ENCODE results near the gene SBF2.

Gene SBF2

GRCh38 chr11:9769621-9770020, 524.4 kb downstream of the SBF2 start:
- no peaks in the 10 kb centered on the region for H3F3A ChIP-seq (ENCODE audit: insufficient read depth)
- TF ChIP-seq CTCF (IDR thresholded peaks at IDR 0.05; ENCODE audit: insufficient read depth, low read length, poor library complexity, severe bottlenecking): no peak
- TF ChIP-seq EZH2phosphoT487 (conservative IDR thresholded peaks at IDR 0.05; ENCODE audit: low read length): no peak
- H2AFZ ChIP-seq (ENCODE audit: low read depth, low read length, severe bottlenecking): no peak overlapping the region
- H3K9ac ChIP-seq (ENCODE audit: low read length): no peak overlapping the region
- H4K20me1 ChIP-seq (ENCODE audit: low read depth, low read length): no peaks in the 10 kb centered on the region
- no peak overlapping the region for H3K4me2 ChIP-seq (ENCODE audit: low read depth, low read length, poor library complexity, severe bottlenecking)
- H3K27me3 ChIP-seq (ENCODE audit: low read length): no peaks in the 10 kb centered on the region
- no peak overlapping the region for H3K4me3 ChIP-seq (ENCODE audit: insufficient read depth, low read length, poor library complexity, severe bottlenecking)
- H3K9me2 ChIP-seq (replicated peaks; ENCODE audit: insufficient read depth, low read length): no peaks in the 10 kb centered on the region
- peaks cover 32% of the 10 kb centered on the region for H3K79me2 ChIP-seq (ENCODE audit: insufficient read depth, low read length)
- H3K9me3 ChIP-seq (ENCODE audit: insufficient read depth, low read length): no peaks in the 10 kb centered on the region
- no peak overlapping the region for H3K27ac ChIP-seq (ENCODE audit: low read depth, low read length)
- no peaks in the 10 kb centered on the region for H3K36me3 ChIP-seq (ENCODE audit: low read length)

GRCh38 chr11:9765320-9766101, 528.5 kb downstream of the SBF2 start:
- TF ChIP-seq EZH2phosphoT487 (conservative IDR thresholded peaks at IDR 0.05; ENCODE audit: low read length): no peak
- TF ChIP-seq CTCF (IDR thresholded peaks at IDR 0.05; ENCODE audit: insufficient read depth, low read length, poor library complexity, severe bottlenecking): no peak
- no peak overlapping the region for H3K9ac ChIP-seq (ENCODE audit: low read length)
- H3K79me2 ChIP-seq (ENCODE audit: insufficient read depth, low read length): peaks cover 48% of the 10 kb centered on the region
- no peaks in the 10 kb centered on the region for H3K27me3 ChIP-seq (ENCODE audit: low read length)
- H4K20me1 ChIP-seq (ENCODE audit: low read depth, low read length): no peaks in the 10 kb centered on the region
- no peak overlapping the region for H2AFZ ChIP-seq (ENCODE audit: low read depth, low read length, severe bottlenecking)
- no peak overlapping the region for H3K27ac ChIP-seq (ENCODE audit: low read depth, low read length)
- no peak overlapping the region for H3K4me3 ChIP-seq (ENCODE audit: insufficient read depth, low read length, poor library complexity, severe bottlenecking)
- H3F3A ChIP-seq (ENCODE audit: insufficient read depth): no peaks in the 10 kb centered on the region
- no peaks in the 10 kb centered on the region for H3K9me2 ChIP-seq (replicated peaks; ENCODE audit: insufficient read depth, low read length)
- no peak overlapping the region for H3K4me2 ChIP-seq (ENCODE audit: low read depth, low read length, poor library complexity, severe bottlenecking)
- no peaks in the 10 kb centered on the region for H3K9me3 ChIP-seq (ENCODE audit: insufficient read depth, low read length)
- H3K36me3 ChIP-seq (ENCODE audit: low read length): no peaks in the 10 kb centered on the region

GRCh38 chr11:9763301-9763700, 530.7 kb downstream of the SBF2 start:
- no peaks in the 10 kb centered on the region for H3K36me3 ChIP-seq (ENCODE audit: low read length)
- peaks cover 9% of the 10 kb centered on the region for H3F3A ChIP-seq (ENCODE audit: insufficient read depth)
- H3K9me2 ChIP-seq (replicated peaks; ENCODE audit: insufficient read depth, low read length): no peaks in the 10 kb centered on the region
- H3K4me3 ChIP-seq (ENCODE audit: insufficient read depth, low read length, poor library complexity, severe bottlenecking): no peak overlapping the region
- H3K9ac ChIP-seq (ENCODE audit: low read length): no peak overlapping the region
- no peak overlapping the region for H2AFZ ChIP-seq (ENCODE audit: low read depth, low read length, severe bottlenecking)
- H4K20me1 ChIP-seq (ENCODE audit: low read depth, low read length): no peaks in the 10 kb centered on the region
- H3K4me2 ChIP-seq (ENCODE audit: low read depth, low read length, poor library complexity, severe bottlenecking): no peak overlapping the region
- H3K9me3 ChIP-seq (ENCODE audit: insufficient read depth, low read length): no peaks in the 10 kb centered on the region
- TF ChIP-seq EZH2phosphoT487 (conservative IDR thresholded peaks at IDR 0.05; ENCODE audit: low read length) (no peak), CTCF (IDR thresholded peaks at IDR 0.05; ENCODE audit: insufficient read depth, low read length, poor library complexity, severe bottlenecking) (no peak)
- H3K79me2 ChIP-seq (ENCODE audit: insufficient read depth, low read length): peaks cover 52% of the 10 kb centered on the region
- H3K27ac ChIP-seq (ENCODE audit: low read depth, low read length): no peak overlapping the region
- no peaks in the 10 kb centered on the region for H3K27me3 ChIP-seq (ENCODE audit: low read length)

Data from SU-DHL-6 (cell line).